ENCODE measurements around the gene EDAR.
A peak's percentile ranks its signal among the peaks of the same experiment; 100 is the strongest.

EDAR gene

GRCh38 chr2:108988796-108989713 lies at the start of gene EDAR:
EDAR (minus strand) TSS chr2:108989220; CDS start chr2:108931014, 58,206 bp downstream.
- DNase-seq: peak; percentile 73

GRCh38 chr2:109033171-109033570 lies 44.2 kb upstream of the EDAR start:
- no peak for DNase-seq

GRCh38 chr2:109032229-109032820 lies 43.3 kb upstream of the EDAR start:
- no peak for DNase-seq

GRCh38 chr2:109031476-109032228 lies 42.6 kb upstream of the EDAR start:
- peak; percentile 50 for DNase-seq

- no peak for DNase-seq
Observed at GRCh38 chr2:109030870-109031475, 42.0 kb upstream of the EDAR start.

GRCh38 chr2:109029490-109030201 lies 40.6 kb upstream of the EDAR start:
- DNase-seq: no peak

GRCh38 chr2:109028738-109029489 lies 39.9 kb upstream of the EDAR start:
- DNase-seq: no peak

GRCh38 chr2:109028277-109028676 lies 39.3 kb upstream of the EDAR start:
- DNase-seq: no peak

GRCh38 chr2:109027702-109028101 lies 38.7 kb upstream of the EDAR start:
- DNase-seq: no peak

GRCh38 chr2:109024477-109024876 lies 35.5 kb upstream of the EDAR start:
- no peak for DNase-seq

- no peak for DNase-seq
Observed at GRCh38 chr2:109021895-109022300, 32.9 kb upstream of the EDAR start.

- DNase-seq: no peak
Observed at GRCh38 chr2:109020217-109020637, 31.2 kb upstream of the EDAR start.

GRCh38 chr2:109018452-109018851 lies 29.4 kb upstream of the EDAR start:
- DNase-seq: no peak

- DNase-seq: no peak
Observed at GRCh38 chr2:109017017-109017416, 28.0 kb upstream of the EDAR start.

GRCh38 chr2:109016376-109016775 lies 27.4 kb upstream of the EDAR start:
- DNase-seq: no peak

- no peak for DNase-seq
Observed at GRCh38 chr2:109014476-109014875, 25.5 kb upstream of the EDAR start.

- DNase-seq: no peak
Observed at GRCh38 chr2:109013051-109013450, 24.0 kb upstream of the EDAR start.

- DNase-seq: no peak
Observed at GRCh38 chr2:109009920-109010610, 21.0 kb upstream of the EDAR start.

- no peak for DNase-seq
Observed at GRCh38 chr2:109006971-109007370, 18.0 kb upstream of the EDAR start.

- DNase-seq: no peak
Observed at GRCh38 chr2:109005686-109006204, 16.7 kb upstream of the EDAR start.

GRCh38 chr2:109001201-109001600 lies 12.2 kb upstream of the EDAR start:
- DNase-seq: no peak

Data from COR-L47 (cell line).